Stimulated activated CD8-positive, alpha-beta memory T cell treated with anti-CD3 and anti-CD28 coated beads, Interleukin-15, amount 100 ng/mL, for 4 hours (primary cell): ENCODE data around the gene DMC1.
"Not testable (repeated sequence)": the region's sequence is repeated elsewhere in the genome, so short reads cannot be mapped to it uniquely, and the experiment has no call there.

Experiments used
- DNase-seq, 2 donors: peaks; one replicate each; pipeline ENCODE4 v3.0.0-alpha.2; 2020; ENCODE audit warnings: low read depth in 2 of 2

DMC1 gene

DNA sequence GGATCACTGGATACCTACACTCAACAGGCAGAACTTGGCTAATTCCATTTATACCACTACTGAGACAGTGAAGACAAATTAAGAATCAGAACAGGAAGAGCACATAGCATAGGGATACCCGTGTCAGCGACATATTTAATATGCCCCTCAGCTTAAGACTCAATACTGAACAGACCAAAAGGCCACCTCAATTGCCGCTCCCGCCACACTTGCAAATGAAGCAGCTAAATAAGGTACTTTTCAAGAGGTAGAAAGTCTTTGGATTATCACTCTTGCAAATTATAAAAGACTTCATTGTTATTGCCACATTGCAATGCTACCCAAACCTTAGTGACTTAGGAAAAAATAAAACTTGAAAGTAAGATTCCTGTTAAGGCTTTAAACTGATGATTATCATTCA is 67.0 kb downstream of the DMC1 start:
- no peak for DNase-seq

- no peak for DNase-seq
Measured at GRCh38 chr22:38501797-38502672, 67.9 kb downstream of the DMC1 start.

GRCh38 chr22:38497869-38498268 is 72.1 kb downstream of the DMC1 start:
- DNase-seq: no peak

- no peak for DNase-seq
Measured at GRCh38 chr22:38494939-38495338, 75.0 kb downstream of the DMC1 start.

GRCh38 chr22:38494498-38494897 is 75.5 kb downstream of the DMC1 start:
- no peak for DNase-seq

DNA sequence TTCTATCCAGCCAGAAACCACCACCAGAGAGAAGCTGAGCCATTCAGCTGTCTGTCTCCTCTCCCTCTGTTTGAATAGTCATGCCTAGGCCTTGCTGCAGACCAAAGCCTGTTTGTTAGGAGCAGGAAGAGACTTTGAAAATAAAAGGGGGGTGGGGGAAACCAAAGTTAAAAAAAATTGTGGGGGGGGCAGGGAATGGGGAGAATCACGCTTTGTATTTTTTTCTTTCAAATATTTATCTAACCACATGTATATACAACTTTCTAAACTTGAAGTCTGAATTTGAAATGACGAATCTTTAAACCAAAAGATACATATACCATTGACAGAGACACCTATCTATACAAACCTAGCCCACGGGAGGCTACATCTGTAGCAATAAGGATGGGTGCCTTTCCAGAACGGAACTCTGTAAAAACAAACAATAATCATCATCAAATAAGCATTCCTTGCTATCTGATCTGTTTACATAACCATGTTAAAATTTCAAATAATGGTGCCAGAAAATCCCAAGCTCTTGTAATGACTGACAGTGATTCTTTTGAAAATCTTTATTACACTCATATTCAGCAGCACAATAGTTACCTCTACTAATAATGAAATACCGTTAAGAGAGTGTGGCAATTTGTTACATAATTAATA is 78.2 kb downstream of the DMC1 start:
- DNase-seq: no peak

DNA sequence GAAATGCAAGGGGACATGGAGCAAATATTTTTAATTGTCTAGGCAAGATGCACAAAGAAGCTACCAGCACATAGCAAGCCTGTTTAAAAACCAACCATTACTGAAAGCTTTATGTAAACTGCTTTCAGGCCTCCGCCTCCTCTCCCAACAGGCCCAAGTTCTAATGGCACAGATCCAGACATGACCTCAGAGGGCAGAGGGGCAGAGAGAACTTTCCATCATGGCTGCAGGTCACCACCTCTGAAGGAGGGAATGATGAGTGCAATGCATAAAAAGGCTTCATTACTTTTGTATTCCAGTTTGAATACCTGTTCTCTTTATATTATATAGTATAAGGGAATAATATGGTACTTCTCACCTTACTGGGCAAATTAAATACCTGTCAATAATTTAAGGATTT is 79.1 kb downstream of the DMC1 start:
- DNase-seq: no peak

DNA sequence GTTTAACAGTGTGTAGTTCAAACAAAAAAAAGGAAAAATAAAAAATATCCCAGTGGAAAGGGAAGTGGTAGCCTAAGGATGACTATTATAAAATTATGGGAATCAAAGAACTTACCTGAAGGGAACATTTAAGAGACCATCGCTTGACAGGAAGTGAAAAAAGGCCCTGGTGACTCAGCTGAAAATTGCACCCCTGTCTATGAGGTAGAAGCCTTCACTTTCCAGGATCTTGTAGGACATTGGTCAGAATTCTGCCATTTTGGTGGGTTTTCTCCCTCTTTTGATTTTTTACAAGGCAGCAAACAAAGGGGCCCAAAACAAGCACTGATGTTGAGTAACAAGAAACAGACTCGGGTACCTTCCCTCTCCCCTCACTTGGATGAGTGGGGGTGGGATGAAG is 79.5 kb downstream of the DMC1 start:
- no peak for DNase-seq

DNA sequence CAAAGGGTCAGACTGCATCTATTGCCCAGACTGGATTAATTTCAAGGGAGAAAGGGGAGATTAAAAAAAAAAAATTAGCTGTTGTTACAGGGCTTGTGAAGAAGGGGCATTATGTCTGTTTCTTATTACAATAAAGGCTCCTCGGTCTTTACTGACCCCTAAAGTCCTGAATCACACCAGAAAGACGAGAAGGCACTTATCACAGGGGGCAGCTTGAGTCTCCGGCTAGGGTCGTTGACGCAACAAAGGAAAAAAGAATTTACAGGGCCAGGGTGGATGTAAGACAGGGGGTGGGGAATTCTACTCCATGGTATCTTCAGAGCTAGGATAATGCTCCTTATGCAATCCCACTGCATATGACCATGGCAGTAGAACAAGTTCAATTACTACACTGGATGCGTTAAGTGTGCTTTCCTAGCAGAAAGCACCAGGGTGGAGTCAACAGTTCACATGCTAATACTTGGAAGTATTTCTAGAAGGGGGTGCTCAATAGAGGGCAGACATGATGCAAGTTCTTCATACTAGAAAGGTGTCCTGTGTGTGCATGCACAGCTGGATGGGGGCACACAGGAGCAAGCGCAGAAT is 80.3 kb downstream of the DMC1 start:
- DNase-seq: no peak

GRCh38 chr22:38489142-38489541 is 80.8 kb downstream of the DMC1 start:
- no peak for DNase-seq

DNA sequence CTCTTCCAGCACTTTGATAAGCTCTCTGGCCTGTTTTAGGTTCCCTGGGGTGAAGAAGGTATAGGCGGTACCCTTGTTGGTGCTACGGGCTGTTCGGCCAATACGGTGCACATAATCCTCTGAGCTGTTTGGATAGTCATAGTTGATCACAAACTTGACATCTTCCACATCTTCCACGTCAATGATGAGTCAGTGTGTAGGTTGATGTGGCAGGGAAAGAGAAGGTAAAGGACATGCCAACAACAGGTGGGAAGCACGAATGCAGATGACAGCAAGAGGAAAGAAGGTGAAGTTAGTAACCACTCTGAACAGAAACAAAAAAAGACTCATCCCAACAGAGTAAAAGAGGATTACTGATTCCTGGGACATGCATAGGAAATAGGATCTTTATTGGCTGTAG is 82.0 kb downstream of the DMC1 start:
- DNase-seq: no peak

- no peak for DNase-seq
Measured at GRCh38 chr22:38485783-38486182, 84.2 kb downstream of the DMC1 start.

GRCh38 chr22:38484244-38484643 is 85.7 kb downstream of the DMC1 start:
- no peak for DNase-seq

DNA sequence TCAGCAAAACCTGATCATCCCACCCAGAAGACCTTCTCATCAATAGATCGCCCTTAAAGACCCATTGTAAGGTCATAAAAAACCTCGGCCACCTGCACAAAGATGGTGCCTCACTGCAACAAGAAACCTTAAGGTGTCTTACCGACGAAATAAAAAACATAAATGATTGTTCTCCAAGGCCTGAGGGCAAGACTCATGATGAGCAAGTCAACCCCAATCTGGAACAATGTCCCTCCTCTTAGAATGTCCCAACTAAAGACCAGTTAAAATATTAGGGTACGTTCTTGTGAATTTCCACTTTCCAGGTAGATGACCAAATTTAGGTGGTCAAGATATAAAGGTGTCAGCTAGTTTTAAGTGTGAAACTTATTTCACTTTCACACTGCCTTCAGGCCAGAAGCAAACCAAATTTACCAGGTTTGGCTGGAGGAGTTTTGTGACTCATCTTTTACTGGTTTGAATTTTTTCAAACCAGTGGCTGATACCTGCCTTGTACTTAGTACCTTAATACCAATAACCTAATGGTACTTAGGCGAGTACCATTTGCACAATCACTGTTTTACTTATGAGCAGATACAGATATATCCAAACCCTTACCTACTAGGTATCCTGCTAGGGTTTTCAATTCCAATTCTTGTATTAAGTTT is 87.2 kb downstream of the DMC1 start:
- DNase-seq: no peak

DNA sequence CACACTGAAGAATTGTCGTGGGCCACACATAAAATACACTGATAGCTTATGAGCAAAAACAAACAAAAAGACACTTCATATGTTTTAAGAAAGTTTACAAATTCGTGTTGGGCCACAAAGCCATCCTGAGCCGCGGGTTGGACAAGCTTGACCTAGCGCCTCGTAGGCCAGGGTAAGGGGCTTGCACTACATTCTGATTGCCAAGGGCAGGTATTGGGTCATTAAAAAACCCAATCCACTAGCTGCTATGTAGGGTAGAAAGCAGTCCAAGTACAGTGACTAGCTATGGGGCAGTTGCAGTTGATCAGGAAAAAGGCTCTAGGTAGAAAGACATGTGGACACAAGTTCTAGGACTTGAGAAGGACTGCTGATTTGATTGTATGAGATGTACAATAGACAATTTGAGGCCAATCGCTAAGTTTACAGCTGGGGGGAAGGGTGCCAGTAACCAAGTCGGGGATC is 88.1 kb downstream of the DMC1 start:
- no peak for DNase-seq

- DNase-seq: no peak
Measured at GRCh38 chr22:38481162-38481870, 88.7 kb downstream of the DMC1 start.

GRCh38 chr22:38479096-38479837 is 90.7 kb downstream of the DMC1 start:
- no peak for DNase-seq

DNA sequence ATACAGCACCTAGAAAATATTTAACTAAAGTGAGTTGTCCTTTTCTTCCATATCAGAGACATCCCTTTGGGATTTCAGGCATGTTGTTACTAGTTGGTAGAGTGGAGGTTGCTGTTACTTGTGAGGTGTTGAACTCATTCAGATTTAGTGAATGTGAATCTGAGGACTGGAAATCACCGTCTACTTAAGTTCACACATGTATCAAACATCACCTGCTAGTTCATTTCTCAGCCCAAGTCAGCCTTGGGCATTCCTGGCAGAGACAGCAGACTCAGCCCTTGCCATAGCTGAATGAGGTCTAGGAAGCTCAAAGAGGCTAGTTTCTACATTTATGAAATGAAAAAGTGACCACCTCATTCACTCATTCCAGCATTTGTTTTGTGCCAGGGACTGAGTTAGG is 92.4 kb downstream of the DMC1 start:
- no peak for DNase-seq

- no peak for DNase-seq
Measured at GRCh38 chr22:38474003-38474607, 95.9 kb downstream of the DMC1 start.

- no peak for DNase-seq
Measured at GRCh38 chr22:38471237-38471636, 98.7 kb downstream of the DMC1 start.

- DNase-seq: not testable (repeated sequence)
Measured at GRCh38 chr22:38470179-38470578, 99.8 kb downstream of the DMC1 start.
